HepG2 (cell line): ENCODE measurements around the gene CA14. TPM values are rescaled to one million over a fixed set of nuclear protein-coding genes. Genes with fewer than 3 reads are reported as not detected.
A peak's percentile ranks its signal among the peaks of the same experiment; 100 is the strongest.

Experiments used
- EP300 ChIP-seq, 3 experiments: sonication (generic) in 1 of 3; formaldehyde crosslinking in 1 of 3; IDR thresholded peaks; 2 replicates each; pipeline versions ENCODE4 v1.5.1 to v1.6.1; 2011 to 2020; ENCODE audit warnings: low read depth in 2 of 3, low read length in 2 of 3, borderline replicate concordance in 1 of 3, improper control_type of control experiment in 1 of 3, mild to moderate bottlenecking in 1 of 3, missing genetic modification reagents in 1 of 3, moderate library complexity in 1 of 3
- FOXK1 ChIP-seq: sonication (generic); formaldehyde crosslinking; IDR thresholded peaks from 2 replicates; pipeline ENCODE4 v1.4.0; 2020; ENCODE audit warnings: low read depth, missing genetic modification reagents, borderline replicate concordance
- JARID2 ChIP-seq: sonication (generic); formaldehyde crosslinking; IDR thresholded peaks from 2 replicates; pipeline ENCODE4 v1.8.1; 2023; ENCODE audit warnings: missing genetic modification reagents, inconsistent platforms; ENCODE audit not compliant: insufficient replicate concordance
- PAX8 ChIP-seq: sonication (generic); formaldehyde crosslinking; IDR thresholded peaks from 2 replicates; pipeline ENCODE4 v1.8.0; 2022; ENCODE audit warnings: mild to moderate bottlenecking, missing genetic modification reagents, borderline replicate concordance
- SAFB2 ChIP-seq: sonication (generic); formaldehyde crosslinking; IDR thresholded peaks from 2 replicates; pipeline ENCODE4 v1.5.1; 2020; ENCODE audit warnings: missing genetic modification reagents, low read depth, mild to moderate bottlenecking, borderline replicate concordance
- ZFP36L1 ChIP-seq: sonication (generic); formaldehyde crosslinking; IDR thresholded peaks from 2 replicates; pipeline ENCODE4 v1.8.0; 2022; ENCODE audit warnings: mild to moderate bottlenecking, missing genetic modification reagents, moderate library complexity
- ZNF678 ChIP-seq: sonication (generic); formaldehyde crosslinking; IDR thresholded peaks from 2 replicates; pipeline ENCODE4 v1.4.0; 2020; ENCODE audit warnings: mild to moderate bottlenecking, missing genetic modification reagents
- polyA plus RNA-seq, 8 experiments: library from polyadenylated mRNA; depleted of rRNA in 3 of 8; stranded (reverse) in 7 of 8; unstranded in 1 of 8; fragments of >200 nt; fragmentation: Illumina TruSeq in 4 of 8; extraction: Trizol in 4 of 8; gene quantifications; 2 replicates each; pipeline versions ENCODE4 v1.2.1 to v1.2.3, GENCODE V29; 2011 to 2016; ENCODE audit warnings: low read depth in 4 of 8, missing spikeins in 1 of 8, mixed read lengths in 1 of 8; ENCODE audit not compliant: insufficient read depth in 1 of 8
- total RNA-seq, 5 experiments: library from RNA; depleted of rRNA; stranded (reverse); fragments of >200 nt; fragmentation: Illumina TruSeq; extraction: Trizol; gene quantifications; 2 replicates each; pipeline ENCODE4 v1.2.3, GENCODE V29; 2016; ENCODE audit warnings: low read depth in 1 of 5
- TF ChIP-seq, protein P1 (sequence below): sonication (generic); formaldehyde crosslinking; IDR thresholded peaks from 2 replicates; pipeline ENCODE4 v1.4.0; 2020; ENCODE audit warnings: missing genetic modification reagents
- TF ChIP-seq, protein P2 (sequence below): sonication (generic); formaldehyde crosslinking; IDR thresholded peaks from 2 replicates; pipeline ENCODE4 v1.4.0; 2020; ENCODE audit warnings: missing genetic modification reagents
- TF ChIP-seq, protein P3 (sequence below): sonication (generic); formaldehyde crosslinking; IDR thresholded peaks from 2 replicates; pipeline ENCODE4 v1.4.0; 2020; ENCODE audit warnings: missing genetic modification reagents, mild to moderate bottlenecking, borderline replicate concordance
- TF ChIP-seq, protein P4 (sequence below): sonication (generic); formaldehyde crosslinking; IDR thresholded peaks from 2 replicates; pipeline ENCODE4 v1.4.0; 2020; ENCODE audit warnings: mild to moderate bottlenecking, low read depth, missing genetic modification reagents
- TF ChIP-seq, protein P5 (sequence below): sonication (generic); formaldehyde crosslinking; IDR thresholded peaks from 2 replicates; pipeline ENCODE4 v1.9.0; 2022; ENCODE audit warnings: missing genetic modification reagents, mild to moderate bottlenecking, borderline replicate concordance
- TF ChIP-seq, protein P6 (sequence below): sonication (generic); formaldehyde crosslinking; IDR thresholded peaks from 2 replicates; pipeline ENCODE4 v1.4.0; 2020; ENCODE audit warnings: missing genetic modification reagents, borderline replicate concordance

CA14 gene
- total and polyA plus RNA-seq, 2 of the 13 experiments (the other 11 are each of a cell fraction or from before 2014, with no cell fraction given): 2.4 to 8.5 TPM

DNA sequence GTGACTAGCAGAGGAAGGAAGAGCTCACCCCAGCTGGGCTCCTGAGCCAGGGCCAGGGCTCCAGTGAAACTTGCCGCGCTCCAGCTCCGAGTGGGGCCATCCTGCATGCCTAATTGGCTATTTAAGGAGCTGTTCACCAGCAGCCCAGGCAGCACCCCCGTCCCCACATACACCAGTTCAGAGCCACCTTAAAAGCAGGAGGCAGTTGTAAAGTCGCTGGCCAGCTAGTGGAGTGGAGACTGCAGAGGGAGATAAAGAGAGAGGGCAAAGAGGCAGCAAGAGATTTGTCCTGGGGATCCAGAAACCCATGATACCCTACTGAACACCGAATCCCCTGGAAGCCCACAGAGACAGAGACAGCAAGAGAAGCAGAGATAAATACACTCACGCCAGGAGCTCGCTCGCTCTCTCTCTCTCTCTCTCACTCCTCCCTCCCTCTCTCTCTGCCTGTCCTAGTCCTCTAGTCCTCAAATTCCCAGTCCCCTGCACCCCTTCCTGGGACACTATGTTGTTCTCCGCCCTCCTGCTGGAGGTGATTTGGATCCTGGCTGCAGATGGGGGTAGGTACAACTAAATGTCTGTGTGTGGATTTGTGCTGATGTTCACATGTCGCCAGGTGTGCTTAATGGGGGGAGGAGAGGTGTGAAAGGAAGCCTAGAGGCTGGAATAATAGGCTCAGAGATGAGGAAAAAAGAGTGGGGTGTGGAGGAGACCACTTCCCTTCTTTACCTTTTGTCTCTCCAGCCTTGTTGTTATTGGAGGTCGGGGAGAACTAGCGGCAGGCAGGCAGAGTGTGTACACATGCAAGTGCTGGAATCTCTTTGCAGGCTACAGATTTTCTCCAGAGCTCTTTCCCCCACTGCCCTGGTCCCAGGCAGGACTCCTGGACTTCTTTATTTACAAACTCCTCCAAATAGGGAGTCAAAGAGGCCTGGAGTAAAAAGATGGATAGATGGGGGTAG, at the start of gene CA14 (continued):
- TF ChIP-seq, protein P1, sequence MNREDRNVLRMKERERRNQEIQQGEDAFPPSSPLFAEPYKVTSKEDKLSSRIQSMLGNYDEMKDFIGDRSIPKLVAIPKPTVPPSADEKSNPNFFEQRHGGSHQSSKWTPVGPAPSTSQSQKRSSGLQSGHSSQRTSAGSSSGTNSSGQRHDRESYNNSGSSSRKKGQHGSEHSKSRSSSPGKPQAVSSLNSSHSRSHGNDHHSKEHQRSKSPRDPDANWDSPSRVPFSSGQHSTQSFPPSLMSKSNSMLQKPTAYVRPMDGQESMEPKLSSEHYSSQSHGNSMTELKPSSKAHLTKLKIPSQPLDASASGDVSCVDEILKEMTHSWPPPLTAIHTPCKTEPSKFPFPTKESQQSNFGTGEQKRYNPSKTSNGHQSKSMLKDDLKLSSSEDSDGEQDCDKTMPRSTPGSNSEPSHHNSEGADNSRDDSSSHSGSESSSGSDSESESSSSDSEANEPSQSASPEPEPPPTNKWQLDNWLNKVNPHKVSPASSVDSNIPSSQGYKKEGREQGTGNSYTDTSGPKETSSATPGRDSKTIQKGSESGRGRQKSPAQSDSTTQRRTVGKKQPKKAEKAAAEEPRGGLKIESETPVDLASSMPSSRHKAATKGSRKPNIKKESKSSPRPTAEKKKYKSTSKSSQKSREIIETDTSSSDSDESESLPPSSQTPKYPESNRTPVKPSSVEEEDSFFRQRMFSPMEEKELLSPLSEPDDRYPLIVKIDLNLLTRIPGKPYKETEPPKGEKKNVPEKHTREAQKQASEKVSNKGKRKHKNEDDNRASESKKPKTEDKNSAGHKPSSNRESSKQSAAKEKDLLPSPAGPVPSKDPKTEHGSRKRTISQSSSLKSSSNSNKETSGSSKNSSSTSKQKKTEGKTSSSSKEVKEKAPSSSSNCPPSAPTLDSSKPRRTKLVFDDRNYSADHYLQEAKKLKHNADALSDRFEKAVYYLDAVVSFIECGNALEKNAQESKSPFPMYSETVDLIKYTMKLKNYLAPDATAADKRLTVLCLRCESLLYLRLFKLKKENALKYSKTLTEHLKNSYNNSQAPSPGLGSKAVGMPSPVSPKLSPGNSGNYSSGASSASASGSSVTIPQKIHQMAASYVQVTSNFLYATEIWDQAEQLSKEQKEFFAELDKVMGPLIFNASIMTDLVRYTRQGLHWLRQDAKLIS (CRISPR knock-in tag): no peak
- TF ChIP-seq ZNF678 (no peak), PAX8 (CRISPR knock-in tag) (peak; percentile 80; the same call in 1 of the 2 replicates), JARID2 (CRISPR knock-in tag) (no peak), SAFB2 (CRISPR knock-in tag) (no peak), FOXK1 (no peak), EP300 (IDR thresholded peaks at IDR 0.05; ENCODE audit: low read depth in 2 of 2, low read length in 2 of 2) (no peak), EP300 (CRISPR knock-in tag; IDR thresholded peaks at IDR 0.05; ENCODE audit: borderline replicate concordance) (no peak), ZFP36L1 (CRISPR knock-in tag) (no peak)
- TF ChIP-seq, protein P2, sequence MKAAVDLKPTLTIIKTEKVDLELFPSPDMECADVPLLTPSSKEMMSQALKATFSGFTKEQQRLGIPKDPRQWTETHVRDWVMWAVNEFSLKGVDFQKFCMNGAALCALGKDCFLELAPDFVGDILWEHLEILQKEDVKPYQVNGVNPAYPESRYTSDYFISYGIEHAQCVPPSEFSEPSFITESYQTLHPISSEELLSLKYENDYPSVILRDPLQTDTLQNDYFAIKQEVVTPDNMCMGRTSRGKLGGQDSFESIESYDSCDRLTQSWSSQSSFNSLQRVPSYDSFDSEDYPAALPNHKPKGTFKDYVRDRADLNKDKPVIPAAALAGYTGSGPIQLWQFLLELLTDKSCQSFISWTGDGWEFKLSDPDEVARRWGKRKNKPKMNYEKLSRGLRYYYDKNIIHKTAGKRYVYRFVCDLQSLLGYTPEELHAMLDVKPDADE (CRISPR knock-in tag): no peak
- TF ChIP-seq, protein P3, sequence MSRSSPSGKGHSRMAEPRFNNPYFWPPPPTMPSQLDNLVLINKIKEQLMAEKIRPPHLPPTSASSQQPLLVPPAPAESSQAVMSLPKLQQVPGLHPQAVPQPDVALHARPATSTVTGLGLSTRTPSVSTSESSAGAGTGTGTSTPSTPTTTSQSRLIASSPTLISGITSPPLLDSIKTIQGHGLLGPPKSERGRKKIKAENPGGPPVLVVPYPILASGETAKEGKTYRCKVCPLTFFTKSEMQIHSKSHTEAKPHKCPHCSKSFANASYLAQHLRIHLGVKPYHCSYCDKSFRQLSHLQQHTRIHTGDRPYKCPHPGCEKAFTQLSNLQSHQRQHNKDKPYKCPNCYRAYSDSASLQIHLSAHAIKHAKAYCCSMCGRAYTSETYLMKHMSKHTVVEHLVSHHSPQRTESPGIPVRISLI (CRISPR knock-in tag): peak; percentile 21; the same call in 1 of the 2 replicates
- TF ChIP-seq, protein P4, sequence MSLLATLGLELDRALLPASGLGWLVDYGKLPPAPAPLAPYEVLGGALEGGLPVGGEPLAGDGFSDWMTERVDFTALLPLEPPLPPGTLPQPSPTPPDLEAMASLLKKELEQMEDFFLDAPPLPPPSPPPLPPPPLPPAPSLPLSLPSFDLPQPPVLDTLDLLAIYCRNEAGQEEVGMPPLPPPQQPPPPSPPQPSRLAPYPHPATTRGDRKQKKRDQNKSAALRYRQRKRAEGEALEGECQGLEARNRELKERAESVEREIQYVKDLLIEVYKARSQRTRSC (CRISPR knock-in tag): no peak
- TF ChIP-seq, protein P5, sequence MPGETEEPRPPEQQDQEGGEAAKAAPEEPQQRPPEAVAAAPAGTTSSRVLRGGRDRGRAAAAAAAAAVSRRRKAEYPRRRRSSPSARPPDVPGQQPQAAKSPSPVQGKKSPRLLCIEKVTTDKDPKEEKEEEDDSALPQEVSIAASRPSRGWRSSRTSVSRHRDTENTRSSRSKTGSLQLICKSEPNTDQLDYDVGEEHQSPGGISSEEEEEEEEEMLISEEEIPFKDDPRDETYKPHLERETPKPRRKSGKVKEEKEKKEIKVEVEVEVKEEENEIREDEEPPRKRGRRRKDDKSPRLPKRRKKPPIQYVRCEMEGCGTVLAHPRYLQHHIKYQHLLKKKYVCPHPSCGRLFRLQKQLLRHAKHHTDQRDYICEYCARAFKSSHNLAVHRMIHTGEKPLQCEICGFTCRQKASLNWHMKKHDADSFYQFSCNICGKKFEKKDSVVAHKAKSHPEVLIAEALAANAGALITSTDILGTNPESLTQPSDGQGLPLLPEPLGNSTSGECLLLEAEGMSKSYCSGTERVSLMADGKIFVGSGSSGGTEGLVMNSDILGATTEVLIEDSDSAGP (CRISPR knock-in tag): no peak
- TF ChIP-seq, protein P6, sequence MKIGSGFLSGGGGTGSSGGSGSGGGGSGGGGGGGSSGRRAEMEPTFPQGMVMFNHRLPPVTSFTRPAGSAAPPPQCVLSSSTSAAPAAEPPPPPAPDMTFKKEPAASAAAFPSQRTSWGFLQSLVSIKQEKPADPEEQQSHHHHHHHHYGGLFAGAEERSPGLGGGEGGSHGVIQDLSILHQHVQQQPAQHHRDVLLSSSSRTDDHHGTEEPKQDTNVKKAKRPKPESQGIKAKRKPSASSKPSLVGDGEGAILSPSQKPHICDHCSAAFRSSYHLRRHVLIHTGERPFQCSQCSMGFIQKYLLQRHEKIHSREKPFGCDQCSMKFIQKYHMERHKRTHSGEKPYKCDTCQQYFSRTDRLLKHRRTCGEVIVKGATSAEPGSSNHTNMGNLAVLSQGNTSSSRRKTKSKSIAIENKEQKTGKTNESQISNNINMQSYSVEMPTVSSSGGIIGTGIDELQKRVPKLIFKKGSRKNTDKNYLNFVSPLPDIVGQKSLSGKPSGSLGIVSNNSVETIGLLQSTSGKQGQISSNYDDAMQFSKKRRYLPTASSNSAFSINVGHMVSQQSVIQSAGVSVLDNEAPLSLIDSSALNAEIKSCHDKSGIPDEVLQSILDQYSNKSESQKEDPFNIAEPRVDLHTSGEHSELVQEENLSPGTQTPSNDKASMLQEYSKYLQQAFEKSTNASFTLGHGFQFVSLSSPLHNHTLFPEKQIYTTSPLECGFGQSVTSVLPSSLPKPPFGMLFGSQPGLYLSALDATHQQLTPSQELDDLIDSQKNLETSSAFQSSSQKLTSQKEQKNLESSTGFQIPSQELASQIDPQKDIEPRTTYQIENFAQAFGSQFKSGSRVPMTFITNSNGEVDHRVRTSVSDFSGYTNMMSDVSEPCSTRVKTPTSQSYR (CRISPR knock-in tag): peak; percentile 43; the same call in 1 of the 2 replicates
